Measurements from ENCODE around the gene HSPB9.

Gene HSPB9

DNA sequence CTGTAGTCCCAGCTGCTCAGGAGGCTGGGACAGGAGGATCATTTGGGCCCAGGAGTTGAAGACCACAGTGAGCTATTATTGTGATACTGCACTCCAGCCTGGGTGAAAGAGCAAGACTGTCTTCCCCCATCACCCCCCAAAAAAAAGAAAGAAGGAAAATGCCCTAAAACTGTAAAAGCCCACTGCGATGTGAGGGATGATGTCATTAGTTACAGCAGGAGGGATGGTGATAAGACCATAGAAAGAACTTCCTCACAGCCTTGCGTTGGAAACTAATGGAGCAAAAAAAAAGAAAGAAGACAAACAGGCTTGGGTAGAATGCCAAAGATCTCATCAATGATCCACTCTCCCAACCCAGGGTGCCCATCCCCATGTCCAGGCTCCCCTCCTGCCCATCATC lies 43.1 kb upstream of the HSPB9 start:
- CTCF ChIA-PET = interaction anchor here (2.8 to 3.3 kb wide), 3 partner anchors 11 to 14 kb away, joined by 11 to 19 read pairs (median 12); no protein-coding TSS in a partner anchor
- no peak for DNase-seq (ENCODE audit: extremely low spot score)
- TF ChIP-seq, protein P1, sequence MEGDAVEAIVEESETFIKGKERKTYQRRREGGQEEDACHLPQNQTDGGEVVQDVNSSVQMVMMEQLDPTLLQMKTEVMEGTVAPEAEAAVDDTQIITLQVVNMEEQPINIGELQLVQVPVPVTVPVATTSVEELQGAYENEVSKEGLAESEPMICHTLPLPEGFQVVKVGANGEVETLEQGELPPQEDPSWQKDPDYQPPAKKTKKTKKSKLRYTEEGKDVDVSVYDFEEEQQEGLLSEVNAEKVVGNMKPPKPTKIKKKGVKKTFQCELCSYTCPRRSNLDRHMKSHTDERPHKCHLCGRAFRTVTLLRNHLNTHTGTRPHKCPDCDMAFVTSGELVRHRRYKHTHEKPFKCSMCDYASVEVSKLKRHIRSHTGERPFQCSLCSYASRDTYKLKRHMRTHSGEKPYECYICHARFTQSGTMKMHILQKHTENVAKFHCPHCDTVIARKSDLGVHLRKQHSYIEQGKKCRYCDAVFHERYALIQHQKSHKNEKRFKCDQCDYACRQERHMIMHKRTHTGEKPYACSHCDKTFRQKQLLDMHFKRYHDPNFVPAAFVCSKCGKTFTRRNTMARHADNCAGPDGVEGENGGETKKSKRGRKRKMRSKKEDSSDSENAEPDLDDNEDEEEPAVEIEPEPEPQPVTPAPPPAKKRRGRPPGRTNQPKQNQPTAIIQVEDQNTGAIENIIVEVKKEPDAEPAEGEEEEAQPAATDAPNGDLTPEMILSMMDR (IDR thresholded peaks at IDR 0.05; ENCODE audit: control extremely low read depth, extremely low read depth, low read depth, missing control alignments) = no peak
- POLR2A ChIA-PET = no interaction called here

DNA sequence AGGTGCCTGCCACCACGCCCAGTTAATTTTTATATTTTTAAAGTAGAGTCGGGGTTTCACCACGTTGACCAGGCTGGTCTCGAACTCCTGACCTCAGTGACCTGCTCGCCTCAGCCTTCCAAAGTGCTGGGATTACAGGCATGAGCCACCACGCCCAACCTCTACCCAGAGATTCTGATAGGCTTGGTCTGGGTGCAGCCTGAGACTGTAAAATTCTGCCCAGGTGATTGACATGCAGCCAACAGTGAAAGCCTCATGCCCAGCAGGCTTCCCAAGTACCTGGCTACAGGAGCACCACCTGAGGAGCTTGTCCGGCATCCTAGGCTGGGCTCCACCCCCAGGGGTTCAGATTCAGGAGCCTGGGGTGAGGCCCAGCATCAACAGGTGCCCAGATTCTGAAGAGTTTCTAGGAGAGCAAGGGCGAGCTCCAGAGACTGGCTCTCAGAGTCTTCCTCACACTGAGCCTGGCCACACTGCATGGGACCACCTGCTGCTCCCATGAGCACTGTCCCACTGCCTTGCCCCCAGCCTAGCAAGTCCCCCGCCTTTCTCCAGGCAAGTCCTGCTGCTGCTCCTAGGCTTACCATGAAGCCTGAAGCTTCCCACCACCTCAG lies 41.0 kb upstream of the HSPB9 start:
- ChIA-PET POLR2A (no interaction called here), CTCF (interaction anchor here (2.8 to 3.3 kb wide), 2 partner anchors 10 to 16 kb away, joined by 11 to 19 read pairs; no protein-coding TSS in a partner anchor)
- no peak for DNase-seq (ENCODE audit: extremely low spot score)
- TF ChIP-seq, protein P1 (IDR thresholded peaks at IDR 0.05; ENCODE audit: control extremely low read depth, extremely low read depth, low read depth, missing control alignments) = no peak

DNA sequence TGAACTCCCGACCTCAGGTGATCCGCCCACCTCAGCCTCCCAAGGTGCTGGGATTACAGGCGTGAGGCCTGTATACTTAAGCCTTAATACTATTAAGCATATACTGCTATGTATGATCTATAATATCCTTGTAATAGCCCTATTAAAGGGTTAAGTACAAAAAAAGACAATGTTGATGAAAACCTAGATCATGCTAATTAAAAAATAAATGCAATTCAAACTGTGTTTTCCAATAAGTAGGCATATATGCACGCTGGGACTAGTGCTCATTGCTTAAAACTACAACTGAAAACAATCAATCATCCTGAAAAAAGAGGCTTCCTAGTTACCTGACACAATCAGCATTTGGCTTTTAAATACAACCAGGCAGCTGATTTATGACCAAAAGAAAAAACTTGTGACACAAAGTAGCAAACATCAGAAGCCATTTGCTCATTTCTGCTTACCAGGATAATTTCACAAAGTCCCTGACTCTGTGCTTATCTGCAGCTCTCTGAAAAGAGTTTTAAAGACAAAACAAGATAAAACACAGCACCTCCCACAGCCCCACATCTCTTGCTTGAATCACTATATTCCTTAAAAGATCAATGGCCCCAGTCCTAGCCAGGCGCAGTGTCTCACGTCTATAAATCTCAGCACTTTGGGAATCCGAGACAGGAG lies 35.4 kb upstream of the HSPB9 start:
- ChIA-PET CTCF (interaction anchor here (0.8 to 1.2 kb wide), 2 partner anchors 20 to 21 kb away, joined by 3 to 4 read pairs; no protein-coding TSS in a partner anchor), POLR2A (no interaction called here)
- TF ChIP-seq, protein P1 (IDR thresholded peaks at IDR 0.05; ENCODE audit: control extremely low read depth, extremely low read depth, low read depth, missing control alignments) = no peak
- DNase-seq (ENCODE audit: extremely low spot score) = no peak

DNA sequence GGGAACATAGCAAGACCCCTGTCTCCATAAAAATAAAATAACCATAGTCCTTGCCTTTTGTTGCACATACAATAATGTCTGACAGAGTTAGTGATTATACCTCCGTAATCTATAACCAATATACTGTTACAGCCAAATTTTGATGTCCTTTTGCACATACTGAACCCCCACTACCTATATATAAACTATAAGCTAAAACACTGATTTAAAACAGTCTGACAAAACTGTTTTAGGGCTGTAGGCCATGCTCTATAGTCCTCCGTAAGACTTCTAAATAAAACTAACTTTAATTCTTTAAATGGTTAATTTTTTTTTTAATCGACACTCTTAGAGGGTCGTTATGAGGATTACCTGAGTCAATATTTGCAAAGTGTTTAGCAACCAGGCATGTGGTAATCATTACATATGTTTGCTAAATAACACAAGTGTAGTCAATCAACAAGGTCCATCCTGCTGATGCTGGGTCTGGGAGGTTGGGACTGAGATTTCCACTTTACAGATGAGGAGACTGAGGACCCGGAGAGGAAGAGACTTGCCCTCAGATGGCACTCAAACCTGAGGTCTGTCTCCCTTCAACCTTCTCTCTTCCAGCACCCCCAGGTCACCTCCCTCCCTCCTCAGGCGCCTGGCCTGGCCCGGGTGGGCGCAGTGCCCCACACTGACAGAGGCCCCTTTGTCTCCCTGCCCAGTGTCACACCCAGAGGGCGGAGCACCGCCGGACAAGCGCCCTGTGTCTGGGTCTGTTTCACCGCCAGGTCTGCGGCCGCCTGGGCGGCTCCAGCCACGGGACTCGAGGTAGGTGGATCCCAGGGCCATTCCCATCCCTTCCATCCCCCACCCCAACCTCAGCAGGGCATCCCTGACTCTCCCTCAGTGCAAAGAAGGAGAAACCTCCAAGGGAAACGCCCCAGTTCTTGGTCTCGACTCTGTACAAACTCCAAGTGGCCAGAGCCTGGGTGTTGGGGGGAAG lies 34.6 kb upstream of the HSPB9 start:
- ChIA-PET CTCF (interaction anchor here (0.8 to 1.2 kb wide), 2 partner anchors 20 to 22 kb away, joined by 3 to 4 read pairs; no protein-coding TSS in a partner anchor), POLR2A (no interaction called here)
- no peak for DNase-seq (ENCODE audit: extremely low spot score)
- TF ChIP-seq, protein P1 (IDR thresholded peaks at IDR 0.05; ENCODE audit: control extremely low read depth, extremely low read depth, low read depth, missing control alignments) = no peak

DNA sequence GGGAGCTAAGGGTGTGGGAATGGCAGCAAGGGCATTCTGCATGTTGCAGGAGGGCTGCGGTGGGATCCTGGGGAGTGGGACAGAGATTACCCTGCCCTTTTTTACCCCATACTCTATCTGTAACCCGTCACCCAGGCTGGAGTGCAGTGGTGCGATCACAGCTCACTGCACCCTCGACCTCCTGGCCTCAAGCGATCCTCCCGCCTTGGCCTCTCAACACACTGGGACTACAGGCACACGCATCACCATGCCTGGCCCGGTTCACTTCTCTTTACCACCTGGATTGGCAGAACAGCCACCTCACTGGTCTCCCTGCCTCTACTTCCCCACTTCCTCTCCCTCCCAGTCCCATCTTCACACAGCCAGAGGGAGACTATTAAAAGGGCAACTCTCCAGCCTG lies 33.9 kb upstream of the HSPB9 start:
- CTCF ChIA-PET = interaction anchor here (3.9 kb wide), 1 partner anchor 21 kb away, joined by 17 read pairs; no protein-coding TSS in a partner anchor
- no peak for DNase-seq (ENCODE audit: extremely low spot score)
- TF ChIP-seq, protein P1 (IDR thresholded peaks at IDR 0.05; ENCODE audit: control extremely low read depth, extremely low read depth, low read depth, missing control alignments) = no peak
- POLR2A ChIA-PET = no interaction called here

All from GM10248 (cell line).